Aorta (tissue), 5 donors: Measurements from ENCODE around the gene ADPRH. TPM values are rescaled to one million over a fixed set of nuclear protein-coding genes. Genes with fewer than 3 reads are reported as not detected.

Experiments used
- ATAC-seq: fragments of 200-7000 bp; cut with Tn5 transposase; one replicate; pipeline ENCODE4 v1.9.1; 2022; ENCODE audit warnings: moderate library complexity; ENCODE audit not compliant: low FRiP score
- DNase-seq, 2 donors: peaks; one replicate each; pipeline ENCODE4 v3.0.0-alpha.2; 2020
- H3K27ac ChIP-seq, 2 donors: one replicate each; pipeline ENCODE4 v1.5.1; 2013; ENCODE audit warnings: low read length in 2 of 2, mild to moderate bottlenecking in 2 of 2, moderate library complexity in 2 of 2, control low read depth in 1 of 2, inconsistent platforms in 1 of 2, low read depth in 1 of 2
- H3K27me3 ChIP-seq, 2 donors: one replicate each; pipeline ENCODE4 v1.6.1; 2013; ENCODE audit warnings: control low read depth in 1 of 2, low read length in 1 of 2, mild to moderate bottlenecking in 1 of 2, moderate library complexity in 1 of 2; ENCODE audit not compliant: insufficient read depth in 2 of 2, control insufficient read depth in 1 of 2
- H3K36me3 ChIP-seq, 2 donors: one replicate each; pipeline ENCODE4 v1.6.1; 2013; ENCODE audit warnings: control low read depth in 1 of 2, low read length in 1 of 2, mild to moderate bottlenecking in 1 of 2; ENCODE audit not compliant: insufficient read depth in 2 of 2, control insufficient read depth in 1 of 2
- H3K4me1 ChIP-seq, 2 donors: one replicate each; pipeline ENCODE4 v1.6.1; 2013; ENCODE audit warnings: low read length in 2 of 2, control low read depth in 1 of 2, mild to moderate bottlenecking in 1 of 2, moderate library complexity in 1 of 2; ENCODE audit not compliant: insufficient read depth in 2 of 2, control insufficient read depth in 1 of 2
- H3K4me3 ChIP-seq, 2 donors: one replicate each; pipeline ENCODE4 v1.5.1; 2013; ENCODE audit warnings: low read length in 2 of 2, control low read depth in 1 of 2, mild to moderate bottlenecking in 1 of 2
- H3K9me3 ChIP-seq: one replicate; pipeline ENCODE4 v1.6.1; 2013; ENCODE audit warnings: mild to moderate bottlenecking, low read length; ENCODE audit not compliant: control insufficient read depth
- WGBS, 2 donors: extraction: QIAGEN DNeasy Blood & Tissue Kit; methylation state at CpG; one replicate each; pipeline ENCODE4 v1.1.7; 2013; 5-methylcytosine and 5-hydroxymethylcytosine counted together
- intact Hi-C, 2 donors: fragments of 100-400 bp; cut with DNase I; formaldehyde crosslinking; loops; one replicate each; pipeline versions ENCODE4 v1.14.2 to v1.15.0; 2022
- polyA plus RNA-seq, 2 donors: library from polyadenylated mRNA; stranded (reverse); fragments of 200-250 nt; gene quantifications; one replicate each; pipeline ENCODE4 v1.2.3, GENCODE V29; 2013
- total RNA-seq, 2 donors: library from RNA; stranded (reverse); fragmentation: NEBNext Ultra II Directional; extraction: Animal tissue kit (Norgen Biotek cat#: 25700); gene quantifications; one replicate each; pipeline ENCODE4 v1.2.1, GENCODE V29; 2021
- donor health status: healthy with polysubstance abuse.
- donor health status: Bipolar disorder and iron deficiency.
- donor health status: DM: no; HTN: no; CAD: no.
- donor health status: DM: no; HTN: no; CAD: no.
- donor health status: DM: yes; HTN: yes; CAD: no.

Gene ADPRH
- total and polyA plus RNA-seq, 4 donors = 5.6 to 13.9 (median 10.5) TPM

DNA sequence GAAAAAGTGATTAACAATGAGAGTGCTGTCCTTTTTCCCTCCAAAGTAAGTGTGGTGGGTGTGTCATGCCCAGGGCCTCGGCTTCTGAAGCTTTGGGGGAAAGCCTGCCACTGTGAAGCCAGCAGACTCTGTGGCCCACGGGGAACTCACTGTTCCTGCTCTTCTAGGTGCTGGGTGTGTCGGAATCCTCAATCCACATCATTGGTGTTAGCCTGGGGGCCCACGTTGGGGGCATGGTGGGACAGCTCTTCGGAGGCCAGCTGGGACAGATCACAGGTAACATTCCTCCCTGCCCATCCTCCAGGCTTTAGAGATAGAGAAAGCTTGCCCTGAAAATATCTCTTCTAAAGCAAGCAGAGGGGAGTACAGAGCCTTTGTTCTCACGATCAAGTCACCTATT lies 30.0 kb downstream of the ADPRH start:
- intact Hi-C loops = no loop called here
- Histone ChIP-seq H3K27me3 (no peaks in the 10 kb centered on the region), H3K36me3 (no peaks in the 10 kb centered on the region), H3K4me1 (no peaks in the 10 kb centered on the region), H3K9me3 (no peaks in the 10 kb centered on the region), H3K27ac (no peak overlapping the region), H3K4me3 (no peak overlapping the region)
- 69% methylated on average over 6 of the region's 6 CpGs for WGBS, 2 donors
- DNase-seq (no peak), ATAC-seq (no peak)

DNA sequence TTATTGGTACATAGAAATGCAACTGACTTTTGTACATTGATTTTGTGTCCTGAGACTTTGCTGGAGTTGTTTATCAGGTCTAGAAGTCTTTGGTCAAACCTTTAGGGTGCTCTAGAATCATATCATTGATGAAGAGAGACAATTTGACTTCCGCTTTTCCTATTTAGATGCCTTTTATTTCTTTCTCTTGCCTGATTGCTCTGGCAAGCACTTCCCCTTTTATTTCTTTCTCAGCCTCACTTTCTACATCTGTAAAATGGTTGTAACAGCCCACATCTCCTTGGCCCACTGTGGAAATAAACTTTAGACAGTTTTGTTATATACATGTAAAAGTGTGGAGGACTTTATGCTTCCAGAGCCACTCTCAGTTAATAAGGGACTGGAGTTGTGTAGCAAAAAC lies 32.4 kb downstream of the ADPRH start:
- Histone ChIP-seq H3K36me3 (no peaks in the 10 kb centered on the region), H3K27me3 (no peaks in the 10 kb centered on the region), H3K4me3 (no peak overlapping the region), H3K9me3 (no peaks in the 10 kb centered on the region), H3K4me1 (no peaks in the 10 kb centered on the region), H3K27ac (no peak overlapping the region)
- intact Hi-C loops = no loop called here
- DNase-seq (no peak), ATAC-seq (no peak)
- 93% methylated on average over 1 of the region's 1 CpG for whole genome bisulfite sequencing, 2 donors

DNA sequence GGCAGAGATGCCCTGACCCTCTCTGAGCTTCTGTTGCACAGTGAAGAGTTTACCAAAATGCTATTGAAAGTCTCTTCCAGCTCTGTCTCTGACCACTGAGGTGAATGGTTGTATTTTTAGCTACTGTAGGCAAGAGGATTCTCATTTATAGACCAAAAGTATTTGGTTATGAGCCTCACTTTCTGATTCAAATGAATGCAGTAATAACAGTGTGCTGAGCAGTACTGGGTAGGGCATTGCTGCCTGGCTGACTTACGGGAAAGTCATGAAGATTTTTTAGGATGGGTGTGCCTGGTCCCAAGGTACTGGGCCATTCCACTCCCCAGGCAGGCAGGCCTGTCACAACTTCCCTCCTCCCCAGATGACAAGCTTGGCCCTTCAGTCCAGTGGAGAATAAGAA lies 33.9 kb downstream of the ADPRH start:
- Histone ChIP-seq H3K4me1 (no peaks in the 10 kb centered on the region), H3K4me3 (no peak overlapping the region), H3K9me3 (no peaks in the 10 kb centered on the region), H3K36me3 (no peaks in the 10 kb centered on the region), H3K27ac (no peak overlapping the region), H3K27me3 (no peaks in the 10 kb centered on the region)
- no peak for ATAC-seq
- intact Hi-C loops = no loop called here
- 91 to 96% methylated on average over 1 of the region's 1 CpG for WGBS, 2 donors
- no peak for DNase-seq

DNA sequence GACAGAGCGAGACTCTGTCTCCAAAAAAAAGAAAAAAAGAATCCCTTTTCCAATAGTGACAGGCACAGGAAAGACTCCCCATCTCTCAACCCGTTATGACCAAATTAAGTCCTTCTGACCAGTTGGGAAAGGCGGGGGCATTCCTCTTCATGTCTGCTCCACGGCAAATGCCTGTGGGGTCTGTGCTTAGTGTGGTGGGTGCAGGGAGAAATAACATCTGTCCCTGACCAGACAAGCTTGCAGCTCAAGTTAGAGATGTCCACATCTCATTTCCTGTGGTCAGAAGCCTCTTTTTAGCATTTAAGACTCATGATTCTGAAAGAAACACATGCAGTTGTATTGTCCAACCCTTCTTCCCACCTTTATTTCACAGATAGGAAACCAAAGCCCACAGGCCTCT lies 34.6 kb downstream of the ADPRH start:
- Histone ChIP-seq H3K27ac (no peak overlapping the region), H3K4me1 (no peaks in the 10 kb centered on the region), H3K36me3 (no peaks in the 10 kb centered on the region), H3K4me3 (no peak overlapping the region), H3K9me3 (no peaks in the 10 kb centered on the region), H3K27me3 (no peaks in the 10 kb centered on the region)
- intact Hi-C loops = no loop called here
- ATAC-seq (no peak), DNase-seq (no peak)
- 88 to 97% methylated on average over 4 of the region's 4 CpGs for WGBS, 2 donors

DNA sequence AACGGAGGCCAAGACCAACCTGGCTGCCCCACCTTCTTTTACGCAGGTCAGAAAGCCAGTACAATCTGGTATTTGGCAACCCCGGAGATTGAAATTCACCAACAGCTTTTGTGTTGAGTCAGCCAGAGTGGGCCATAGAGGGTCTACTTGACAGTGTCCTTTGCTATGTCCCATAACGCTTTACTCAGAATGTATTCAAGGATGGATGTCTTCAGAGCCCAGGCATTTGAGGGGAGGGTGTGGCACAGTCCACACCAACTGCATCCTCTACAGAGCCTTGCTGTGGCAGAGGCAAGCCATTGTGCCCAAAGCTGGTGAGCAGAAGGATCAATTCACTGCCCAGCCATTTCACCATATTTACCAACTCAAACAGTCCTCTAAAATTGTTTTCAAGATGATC lies 36.8 kb downstream of the ADPRH start:
- no peaks in the 10 kb centered on the region for H3K9me3 ChIP-seq
- no peaks in the 10 kb centered on the region for H3K4me1 ChIP-seq
- DNase-seq (no peak), ATAC-seq (no peak)
- H3K4me3 ChIP-seq = no peak overlapping the region
- H3K27ac ChIP-seq = no peak overlapping the region
- intact Hi-C loops = no loop called here
- H3K36me3 ChIP-seq = no peaks in the 10 kb centered on the region
- no peaks in the 10 kb centered on the region for H3K27me3 ChIP-seq
- WGBS, 2 donors = 83 to 86% methylated on average over 4 of the region's 4 CpGs

DNA sequence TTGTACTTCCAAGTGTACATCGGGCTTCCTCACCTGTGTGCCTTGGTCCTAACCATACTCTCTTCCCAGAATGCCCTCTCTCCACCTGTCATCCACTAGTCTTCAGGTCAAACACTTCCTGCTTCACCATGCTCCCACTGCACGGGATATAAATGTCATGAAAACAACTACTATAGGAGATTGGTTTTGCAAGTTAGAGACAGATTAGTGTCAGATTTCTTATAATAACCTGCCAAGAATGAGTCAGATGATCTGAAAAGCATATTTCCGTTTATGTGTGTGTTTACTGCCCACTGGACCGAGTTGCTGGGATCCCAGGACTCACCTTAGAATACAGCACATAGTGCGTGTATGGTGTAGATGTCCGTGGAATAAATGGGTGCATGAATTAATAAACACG lies 39.8 kb downstream of the ADPRH start:
- H3K27ac ChIP-seq = no peak overlapping the region
- intact Hi-C loops = no loop called here
- no peaks in the 10 kb centered on the region for H3K27me3 ChIP-seq
- no peak for DNase-seq
- H3K9me3 ChIP-seq = peaks cover 1% of the 10 kb centered on the region
- H3K4me1 ChIP-seq = no peaks in the 10 kb centered on the region
- ATAC-seq = no peak
- no peaks in the 10 kb centered on the region for H3K36me3 ChIP-seq
- no peak overlapping the region for H3K4me3 ChIP-seq
- WGBS, 2 donors = 79% methylated on average over 7 of the region's 7 CpGs

DNA sequence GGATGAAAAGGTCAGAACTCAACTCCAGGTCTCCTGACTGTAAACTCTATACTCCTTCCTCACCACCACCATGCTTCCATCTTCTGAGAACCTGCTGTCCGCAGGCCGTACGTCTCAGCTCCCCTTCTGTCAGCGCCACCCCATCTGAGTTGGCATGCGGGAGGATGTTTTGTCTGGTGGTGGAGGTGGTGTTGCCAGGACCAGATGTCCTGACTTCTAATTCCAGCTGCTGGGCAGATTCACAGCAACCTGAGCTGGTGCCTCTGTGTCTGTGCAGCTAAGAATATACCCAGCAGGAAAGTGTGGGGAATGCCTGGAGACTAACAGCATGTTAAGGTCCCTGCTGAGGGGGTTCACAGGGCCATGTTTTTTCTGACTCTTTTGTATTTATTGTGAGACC lies 41.6 kb downstream of the ADPRH start:
- Histone ChIP-seq H3K9me3 (peaks cover 2% of the 10 kb centered on the region), H3K36me3 (no peaks in the 10 kb centered on the region), H3K4me3 (no peak overlapping the region), H3K27me3 (no peaks in the 10 kb centered on the region), H3K27ac (no peak overlapping the region), H3K4me1 (no peaks in the 10 kb centered on the region)
- WGBS, 2 donors = 92 to 93% methylated on average over 5 of the region's 5 CpGs
- intact Hi-C loops = no loop called here
- ATAC-seq (no peak), DNase-seq (no peak)

DNA sequence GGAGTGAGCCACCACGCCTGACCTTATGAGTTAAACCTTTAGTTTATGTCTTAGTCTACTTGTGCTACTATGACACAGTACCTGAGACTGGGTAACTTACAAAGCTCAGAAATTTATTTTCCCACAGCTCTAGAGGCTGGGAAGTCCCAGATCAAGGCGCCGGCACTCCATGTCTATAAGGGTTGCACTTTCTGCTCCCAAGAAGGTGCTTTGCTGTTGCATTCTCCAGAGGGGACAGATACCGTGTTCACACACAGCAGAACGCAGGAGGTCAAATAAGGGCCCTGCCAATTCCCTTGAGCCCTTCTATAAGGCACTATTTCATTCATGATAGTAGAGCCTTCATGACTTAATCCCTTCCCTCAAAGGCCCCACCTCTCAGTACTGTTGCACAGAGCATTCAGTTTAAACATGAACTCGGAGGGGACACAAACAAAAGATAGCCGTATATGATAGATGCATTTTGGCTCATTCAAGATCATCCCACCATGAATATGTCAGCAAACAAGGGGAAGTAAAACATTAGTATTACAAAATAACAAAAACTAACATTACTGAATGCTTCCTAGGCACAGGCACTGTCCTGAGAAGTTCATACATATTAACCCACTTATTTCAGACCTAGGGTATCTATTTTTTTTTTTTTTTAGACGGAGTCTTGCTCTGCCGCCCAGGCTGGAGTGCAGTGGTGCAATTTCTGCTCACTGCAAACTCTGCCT lies 44.9 kb downstream of the ADPRH start:
- 89 to 92% methylated on average over 9 of the region's 9 CpGs for WGBS, 2 donors
- ATAC-seq = no peak
- H3K36me3 ChIP-seq = no peaks in the 10 kb centered on the region

DNA sequence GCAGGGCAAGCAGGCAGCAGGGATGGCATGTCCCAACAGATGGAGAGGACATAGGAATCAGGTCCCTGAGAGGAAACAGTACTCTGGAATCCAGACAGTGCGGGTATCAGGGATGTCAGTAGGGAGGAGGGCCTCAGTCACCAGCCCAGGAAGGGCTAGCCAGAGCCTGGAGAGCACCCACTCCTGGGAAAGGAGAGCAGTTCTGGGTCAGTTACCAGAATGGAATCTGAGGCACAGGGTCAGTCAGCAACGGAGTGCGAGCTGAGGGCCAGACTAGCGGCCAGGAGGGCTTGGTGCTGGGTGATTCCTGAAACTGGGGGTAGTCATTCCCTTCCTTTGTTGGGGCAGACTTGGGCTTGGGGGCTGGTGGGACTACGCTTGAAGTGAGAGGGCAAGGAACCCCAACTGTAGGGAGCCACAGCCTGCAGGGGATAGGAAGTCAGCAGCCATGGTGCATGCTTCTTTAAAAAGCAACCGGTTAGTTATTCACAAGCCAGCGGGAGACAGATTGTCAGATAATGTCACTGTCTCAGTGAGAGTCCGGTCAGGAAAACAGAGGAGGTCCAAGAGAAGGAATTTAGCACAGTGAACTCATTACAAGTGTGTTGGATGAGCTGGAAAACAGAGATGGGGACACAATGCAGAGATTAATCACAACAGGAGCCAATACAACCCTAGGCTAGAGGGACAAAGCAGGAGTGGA lies 46.3 kb downstream of the ADPRH start:
- Histone ChIP-seq H3K27me3 (no peaks in the 10 kb centered on the region), H3K4me3 (no peak overlapping the region), H3K27ac (no peak overlapping the region), H3K9me3 (peaks cover 2% of the 10 kb centered on the region), H3K36me3 (no peaks in the 10 kb centered on the region), H3K4me1 (peaks cover 0 to 3% of the 10 kb centered on the region in 2 donors)
- DNase-seq = no peak
- 75 to 83% methylated on average over 8 of the region's 8 CpGs for WGBS, 2 donors
- ATAC-seq = no peak
- intact Hi-C loops = loop anchor here in 1 of 2 donors (5.0 kb wide), 1 partner anchor 48 kb away; the partner anchor contains the start of gene ADPRH

More for the DNA sequence above, 44.9 kb downstream of the ADPRH start:
- no peaks in the 10 kb centered on the region for H3K27me3 ChIP-seq
- no peak overlapping the region for H3K4me3 ChIP-seq
- peaks cover 0 to 3% of the 10 kb centered on the region in 2 donors for H3K4me1 ChIP-seq
- H3K27ac ChIP-seq = no peak overlapping the region
- peaks cover 2% of the 10 kb centered on the region for H3K9me3 ChIP-seq
- intact Hi-C loops = no loop called here
- DNase-seq = no peak
